Loucy (cell line): Measurements from ENCODE around the gene ANKRD13C.

Source experiments
- H2AFZ ChIP-seq: fragments of 200-600 bp; sonication (generic); 2 replicates; pipeline ENCODE4 v1.6.0; 2016; ENCODE audit warnings: antibody characterized with exemption, mild to moderate bottlenecking, low read length, moderate library complexity
- H3F3A ChIP-seq: fragments of 200-600 bp; 2 replicates; pipeline ENCODE4 v1.6.0; 2016; ENCODE audit warnings: antibody characterized with exemption, low read depth, mild to moderate bottlenecking
- H3K27me3 ChIP-seq: fragments of 200-600 bp; sonication (generic); 2 replicates; pipeline ENCODE4 v1.6.1; 2014; ENCODE audit warnings: low read length, mild to moderate bottlenecking; ENCODE audit not compliant: insufficient read depth, poor library complexity, severe bottlenecking
- H3K36me3 ChIP-seq: fragments of 200-600 bp; sonication (generic); 2 replicates; pipeline ENCODE4 v1.6.1; 2016; ENCODE audit warnings: low read length; ENCODE audit not compliant: insufficient read depth
- H3K4me1 ChIP-seq: fragments of 200-600 bp; sonication (generic); 2 replicates; pipeline ENCODE4 v1.5.1; 2014; ENCODE audit warnings: low read length, mild to moderate bottlenecking; ENCODE audit not compliant: insufficient read depth, poor library complexity, severe bottlenecking
- H3K4me2 ChIP-seq: fragments of 200-600 bp; sonication (generic); 2 replicates; pipeline ENCODE4 v1.6.0; 2014; ENCODE audit warnings: antibody characterized with exemption, low read length, low read depth, mild to moderate bottlenecking; ENCODE audit not compliant: poor library complexity, severe bottlenecking
- H3K4me3 ChIP-seq: fragments of 200-600 bp; sonication (generic); 2 replicates; pipeline ENCODE4 v1.5.1; 2014; ENCODE audit warnings: low read length, mild to moderate bottlenecking, mixed read lengths; ENCODE audit not compliant: poor library complexity, severe bottlenecking
- H3K79me2 ChIP-seq: fragments of 200-600 bp; sonication (generic); 2 replicates; pipeline ENCODE4 v1.6.1; 2014; ENCODE audit warnings: low read length; ENCODE audit not compliant: insufficient read depth
- H3K9ac ChIP-seq: fragments of 200-600 bp; sonication (generic); 2 replicates; pipeline ENCODE4 v1.6.0; 2014; ENCODE audit warnings: mild to moderate bottlenecking, low read depth, low read length, moderate library complexity; ENCODE audit not compliant: poor library complexity, severe bottlenecking
- H3K9me2 ChIP-seq: fragments of 200-600 bp; sonication (generic); replicated peaks from 2 replicates; pipeline ENCODE4 v1.6.1; 2016; ENCODE audit warnings: low read depth, low read length, mixed read lengths
- H3K9me3 ChIP-seq: fragments of 200-600 bp; sonication (generic); 2 replicates; pipeline ENCODE4 v1.6.1; 2014; ENCODE audit warnings: mild to moderate bottlenecking, antibody characterized with exemption, low read length, low read depth; ENCODE audit not compliant: insufficient read depth
- H4K20me1 ChIP-seq: fragments of 200-600 bp; sonication (generic); 2 replicates; pipeline ENCODE4 v1.6.0; 2014; ENCODE audit warnings: antibody characterized with exemption, low read length, mild to moderate bottlenecking; ENCODE audit not compliant: insufficient read depth, poor library complexity, severe bottlenecking
- EZH2phosphoT487 ChIP-seq: fragments of 200-600 bp; IDR thresholded peaks from 2 replicates; pipeline ENCODE4 v1.6.1; 2018; ENCODE audit warnings: antibody characterized with exemption, mild to moderate bottlenecking, moderate library complexity, borderline replicate concordance
- TF ChIP-seq, protein P1 (sequence below): fragments of 200-600 bp; sonication (generic); conservative IDR thresholded peaks from 2 replicates; pipeline ENCODE4 v1.5.1; 2014; ENCODE audit warnings: mild to moderate bottlenecking, antibody characterized with exemption, low read length

Gene ANKRD13C

DNA sequence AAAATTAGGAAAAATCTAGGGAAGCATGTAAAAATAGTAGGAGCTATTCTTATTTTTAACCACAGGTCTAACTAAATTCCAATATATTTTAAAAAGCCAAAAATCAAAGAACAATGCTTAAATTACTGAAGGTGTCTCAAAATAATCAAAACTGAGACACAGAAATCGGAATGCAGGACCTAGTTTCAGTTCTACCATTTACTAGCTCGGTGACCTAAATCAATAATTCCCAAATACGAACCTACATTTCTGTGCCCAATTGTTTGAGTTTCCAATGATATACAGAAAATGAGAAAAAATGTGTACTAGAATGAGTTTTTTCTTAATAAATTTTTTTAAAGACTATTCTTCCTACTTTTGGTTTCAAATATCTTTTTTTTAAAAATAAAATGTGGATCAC, 37.4 kb downstream of the ANKRD13C start:
- H4K20me1 ChIP-seq, result peaks cover 12% of the 10 kb centered on the region
- H3K79me2 ChIP-seq, result peaks cover 49% of the 10 kb centered on the region
- H2AFZ ChIP-seq, result no peak overlapping the region
- no peaks in the 10 kb centered on the region for H3K9me3 ChIP-seq
- 0 out of 2 replicates have a peak, but pooled peaks cover 4% of the 10 kb centered on the region for H3F3A ChIP-seq
- H3K4me1 ChIP-seq, result no peaks in the 10 kb centered on the region
- H3K27me3 ChIP-seq, result no peaks in the 10 kb centered on the region
- no peak for TF ChIP-seq EZH2phosphoT487
- H3K36me3 ChIP-seq, result peaks cover 24% of the 10 kb centered on the region; the same call in 1 of the 2 replicates
- H3K9ac ChIP-seq, result no peak overlapping the region
- no peaks in the 10 kb centered on the region for H3K9me2 ChIP-seq
- H3K4me2 ChIP-seq, result no peak overlapping the region
- no peak overlapping the region for H3K4me3 ChIP-seq

DNA sequence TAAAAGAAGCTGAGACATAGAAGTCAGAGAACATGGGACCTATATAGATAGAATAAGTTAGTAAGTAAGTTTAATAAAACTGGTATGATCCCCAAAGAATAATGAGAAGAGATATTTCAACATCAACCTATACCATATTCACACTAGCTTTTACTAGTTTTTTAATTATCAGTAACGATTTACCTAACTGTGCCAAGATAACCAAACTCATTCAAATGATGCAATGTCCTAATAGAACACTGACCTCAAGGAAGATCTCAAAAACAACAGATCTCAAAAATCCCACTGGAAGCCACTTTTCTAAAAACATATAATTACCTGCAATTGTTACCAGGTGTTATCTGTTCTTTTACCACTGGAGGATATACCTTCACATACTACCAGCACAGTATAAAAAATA, 38.7 kb downstream of the ANKRD13C start:
- Histone ChIP-seq H4K20me1 (peaks cover 12% of the 10 kb centered on the region), H3K9ac (no peak overlapping the region), H2AFZ (no peak overlapping the region)

DNA sequence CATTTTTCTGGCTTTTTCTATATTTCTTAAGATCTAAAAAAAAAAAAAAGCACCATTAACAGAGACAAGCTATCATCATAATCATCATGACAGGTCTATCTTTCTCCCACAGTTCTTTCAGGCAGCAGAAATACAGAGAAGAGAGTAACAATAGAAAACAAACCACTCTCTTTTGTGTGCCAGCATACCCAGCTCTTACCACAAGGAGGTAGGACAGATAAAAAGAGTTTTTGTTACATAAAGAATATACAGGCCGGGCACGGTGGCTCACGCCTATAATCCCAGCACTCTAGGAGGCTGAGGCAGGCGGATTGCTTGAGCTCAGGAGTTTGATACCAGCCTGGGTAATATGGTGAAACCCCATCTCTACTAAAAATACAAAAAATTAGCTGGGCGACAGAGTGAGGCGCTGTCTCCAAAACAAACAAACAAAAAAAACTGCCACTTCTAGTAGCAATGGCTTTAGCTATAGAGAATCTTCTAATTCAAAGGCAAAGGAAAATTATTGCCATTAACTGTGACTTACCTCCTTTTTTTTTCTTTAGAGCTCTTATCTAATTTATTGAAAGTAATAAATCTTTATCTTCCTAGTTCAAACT, 39.7 kb downstream of the ANKRD13C start:
- H4K20me1 ChIP-seq, result peaks cover 12% of the 10 kb centered on the region
- H3K27me3 ChIP-seq, result no peaks in the 10 kb centered on the region
- 0 out of 2 replicates have a peak, but pooled peaks cover 4% of the 10 kb centered on the region for H3F3A ChIP-seq
- TF ChIP-seq EZH2phosphoT487, result no peak
- TF ChIP-seq, protein P1, sequence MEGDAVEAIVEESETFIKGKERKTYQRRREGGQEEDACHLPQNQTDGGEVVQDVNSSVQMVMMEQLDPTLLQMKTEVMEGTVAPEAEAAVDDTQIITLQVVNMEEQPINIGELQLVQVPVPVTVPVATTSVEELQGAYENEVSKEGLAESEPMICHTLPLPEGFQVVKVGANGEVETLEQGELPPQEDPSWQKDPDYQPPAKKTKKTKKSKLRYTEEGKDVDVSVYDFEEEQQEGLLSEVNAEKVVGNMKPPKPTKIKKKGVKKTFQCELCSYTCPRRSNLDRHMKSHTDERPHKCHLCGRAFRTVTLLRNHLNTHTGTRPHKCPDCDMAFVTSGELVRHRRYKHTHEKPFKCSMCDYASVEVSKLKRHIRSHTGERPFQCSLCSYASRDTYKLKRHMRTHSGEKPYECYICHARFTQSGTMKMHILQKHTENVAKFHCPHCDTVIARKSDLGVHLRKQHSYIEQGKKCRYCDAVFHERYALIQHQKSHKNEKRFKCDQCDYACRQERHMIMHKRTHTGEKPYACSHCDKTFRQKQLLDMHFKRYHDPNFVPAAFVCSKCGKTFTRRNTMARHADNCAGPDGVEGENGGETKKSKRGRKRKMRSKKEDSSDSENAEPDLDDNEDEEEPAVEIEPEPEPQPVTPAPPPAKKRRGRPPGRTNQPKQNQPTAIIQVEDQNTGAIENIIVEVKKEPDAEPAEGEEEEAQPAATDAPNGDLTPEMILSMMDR, result peak; percentile 41
- H3K79me2 ChIP-seq, result peaks cover 33% of the 10 kb centered on the region; the same call in 1 of the 2 replicates
- H3K9ac ChIP-seq, result no peak overlapping the region
- no peak overlapping the region for H2AFZ ChIP-seq
- H3K9me2 ChIP-seq, result no peaks in the 10 kb centered on the region
- H3K4me1 ChIP-seq, result no peaks in the 10 kb centered on the region
- no peaks in the 10 kb centered on the region for H3K9me3 ChIP-seq
- peaks cover 28% of the 10 kb centered on the region; the same call in 1 of the 2 replicates for H3K36me3 ChIP-seq
- no peak overlapping the region for H3K4me3 ChIP-seq
- no peak overlapping the region for H3K4me2 ChIP-seq

More for the DNA sequence above, 38.7 kb downstream of the ANKRD13C start:
- Histone ChIP-seq H3K27me3 (no peaks in the 10 kb centered on the region), H3K4me3 (no peak overlapping the region), H3K9me2 (no peaks in the 10 kb centered on the region), H3K9me3 (no peaks in the 10 kb centered on the region), H3K36me3 (peaks cover 26% of the 10 kb centered on the region; the same call in 1 of the 2 replicates), H3K4me1 (no peaks in the 10 kb centered on the region), H3K4me2 (no peak overlapping the region), H3F3A (0 out of 2 replicates have a peak, but pooled peaks cover 4% of the 10 kb centered on the region), H3K79me2 (peaks cover 43% of the 10 kb centered on the region; the same call in 1 of the 2 replicates)
- TF ChIP-seq, protein P1, result no peak
- no peak for TF ChIP-seq EZH2phosphoT487
